GM12864 (cell line): ENCODE measurements around the gene TMEM89.

Experiments used
- DNase-seq: peaks from one replicate; pipeline ENCODE4 v3.0.0-alpha.2; 2011; ENCODE audit warnings: low read depth
- H3K4me3 ChIP-seq: 2 replicates; pipeline ENCODE4 v1.5.1; 2011; ENCODE audit warnings: mild to moderate bottlenecking, low read depth, low read length, control low read depth
- TF ChIP-seq, protein P1 (sequence below): IDR thresholded peaks from 2 replicates; pipeline ENCODE4 v1.5.1; 2011; ENCODE audit warnings: low read depth, mild to moderate bottlenecking, moderate library complexity, low read length, control low read depth, inconsistent platforms; ENCODE audit errors: missing control alignments

Gene TMEM89

DNA sequence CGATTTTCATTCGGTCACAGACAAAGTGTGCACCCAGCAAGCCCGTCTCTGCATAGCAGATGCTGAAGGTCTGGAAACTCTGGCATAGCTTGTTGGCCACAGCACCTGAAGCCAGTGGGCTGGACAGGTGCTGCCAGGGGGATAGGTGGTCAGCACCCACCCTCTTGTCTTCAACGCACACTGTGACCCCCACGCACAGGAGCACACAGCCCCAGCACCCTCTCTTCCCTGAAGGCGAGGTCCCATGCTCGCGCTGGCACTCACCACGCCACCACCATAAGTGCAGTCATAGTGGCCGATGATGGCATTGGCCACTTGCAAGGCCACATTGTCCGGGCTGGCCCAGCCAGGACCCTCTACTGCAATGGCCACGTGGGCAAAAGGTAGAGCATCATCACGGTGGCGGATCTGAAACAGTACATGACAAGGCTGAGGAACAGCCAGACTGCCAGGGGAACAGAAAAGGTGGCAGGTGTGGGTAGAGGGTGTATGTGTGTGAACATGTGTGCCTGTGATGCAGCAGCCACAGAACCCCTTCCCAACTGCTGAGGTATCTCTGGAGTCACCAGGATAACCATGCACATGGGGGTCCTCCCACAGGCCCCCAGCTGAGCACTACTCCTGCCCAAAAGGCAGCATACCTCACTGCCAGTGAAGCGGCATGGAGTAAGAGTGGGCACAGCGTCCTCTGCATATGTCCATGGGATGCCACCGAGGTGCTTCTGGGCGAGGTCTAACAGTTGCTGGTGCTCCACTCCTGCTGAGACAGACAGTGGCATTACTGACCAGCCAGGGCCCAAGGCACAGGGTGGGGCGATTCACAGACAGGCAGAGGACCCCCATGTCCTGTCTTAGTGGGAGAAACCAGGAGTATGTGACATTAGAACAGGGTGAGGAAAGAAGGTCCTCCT is 20.6 kb downstream of the TMEM89 start:
- no peak for DNase-seq
- H3K4me3 ChIP-seq: no peak overlapping the region
- TF ChIP-seq, protein P1, sequence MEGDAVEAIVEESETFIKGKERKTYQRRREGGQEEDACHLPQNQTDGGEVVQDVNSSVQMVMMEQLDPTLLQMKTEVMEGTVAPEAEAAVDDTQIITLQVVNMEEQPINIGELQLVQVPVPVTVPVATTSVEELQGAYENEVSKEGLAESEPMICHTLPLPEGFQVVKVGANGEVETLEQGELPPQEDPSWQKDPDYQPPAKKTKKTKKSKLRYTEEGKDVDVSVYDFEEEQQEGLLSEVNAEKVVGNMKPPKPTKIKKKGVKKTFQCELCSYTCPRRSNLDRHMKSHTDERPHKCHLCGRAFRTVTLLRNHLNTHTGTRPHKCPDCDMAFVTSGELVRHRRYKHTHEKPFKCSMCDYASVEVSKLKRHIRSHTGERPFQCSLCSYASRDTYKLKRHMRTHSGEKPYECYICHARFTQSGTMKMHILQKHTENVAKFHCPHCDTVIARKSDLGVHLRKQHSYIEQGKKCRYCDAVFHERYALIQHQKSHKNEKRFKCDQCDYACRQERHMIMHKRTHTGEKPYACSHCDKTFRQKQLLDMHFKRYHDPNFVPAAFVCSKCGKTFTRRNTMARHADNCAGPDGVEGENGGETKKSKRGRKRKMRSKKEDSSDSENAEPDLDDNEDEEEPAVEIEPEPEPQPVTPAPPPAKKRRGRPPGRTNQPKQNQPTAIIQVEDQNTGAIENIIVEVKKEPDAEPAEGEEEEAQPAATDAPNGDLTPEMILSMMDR: no peak

DNA sequence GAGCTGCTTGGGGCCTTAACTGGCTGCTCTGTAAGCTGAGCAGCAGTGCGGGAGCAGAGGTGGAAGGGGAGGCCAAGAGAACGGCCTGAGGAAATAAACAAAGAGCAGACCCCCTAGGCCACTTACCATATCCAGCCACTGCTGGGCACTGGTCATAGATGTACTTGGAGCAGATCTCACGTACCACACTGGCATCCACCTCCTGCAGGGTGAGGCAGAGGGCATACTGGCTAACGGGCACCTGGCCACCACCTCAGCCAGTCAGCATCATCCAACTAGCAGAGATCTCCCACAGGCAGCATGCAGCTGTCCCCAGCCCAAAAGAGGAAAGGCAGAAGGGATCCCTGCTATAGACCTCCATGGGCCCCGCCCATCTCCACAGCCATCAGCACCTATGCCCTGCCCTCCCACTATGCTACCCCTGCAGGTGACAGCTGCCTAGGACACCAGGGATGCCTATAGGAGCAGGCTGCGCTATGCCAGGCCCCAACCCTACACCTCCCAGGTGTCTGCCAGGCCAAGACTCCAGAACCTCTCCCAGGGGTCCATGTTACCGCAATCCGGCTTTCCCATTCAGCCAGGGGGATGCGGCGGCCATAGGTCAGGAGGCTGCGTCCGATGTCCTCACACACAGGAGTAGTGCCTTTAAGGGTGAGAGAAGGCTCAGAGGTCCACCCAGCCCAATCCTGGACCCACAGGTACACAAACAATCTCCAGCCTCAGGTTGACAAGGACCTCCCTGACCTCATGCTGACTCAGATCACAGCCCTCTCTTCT is 21.9 kb downstream of the TMEM89 start:
- DNase-seq: no peak
- TF ChIP-seq, protein P1: no peak
- H3K4me3 ChIP-seq: no peak overlapping the region

DNA sequence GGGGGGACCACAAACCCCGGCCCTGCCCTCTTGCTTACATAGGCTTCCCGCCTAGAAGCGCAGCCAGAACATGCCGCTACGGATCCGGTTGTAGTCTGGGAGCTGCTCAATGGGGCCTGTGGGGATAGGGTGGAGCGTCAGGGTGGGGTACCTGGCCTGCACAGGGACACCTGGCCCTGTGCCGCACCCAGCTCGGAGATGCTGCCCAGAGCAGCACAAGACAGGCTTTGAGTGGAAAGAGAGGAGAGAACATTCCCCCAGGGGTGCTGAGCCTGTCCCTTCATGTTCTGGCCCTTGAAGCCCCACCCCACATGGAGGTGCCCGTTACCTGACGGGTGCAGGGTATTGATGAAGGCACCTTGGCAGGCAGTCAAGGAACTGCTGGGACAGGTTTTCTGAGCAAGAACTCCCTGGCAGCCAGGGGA is 22.5 kb downstream of the TMEM89 start:
- DNase-seq: no peak
- TF ChIP-seq, protein P1: no peak
- H3K4me3 ChIP-seq: no peak overlapping the region

DNA sequence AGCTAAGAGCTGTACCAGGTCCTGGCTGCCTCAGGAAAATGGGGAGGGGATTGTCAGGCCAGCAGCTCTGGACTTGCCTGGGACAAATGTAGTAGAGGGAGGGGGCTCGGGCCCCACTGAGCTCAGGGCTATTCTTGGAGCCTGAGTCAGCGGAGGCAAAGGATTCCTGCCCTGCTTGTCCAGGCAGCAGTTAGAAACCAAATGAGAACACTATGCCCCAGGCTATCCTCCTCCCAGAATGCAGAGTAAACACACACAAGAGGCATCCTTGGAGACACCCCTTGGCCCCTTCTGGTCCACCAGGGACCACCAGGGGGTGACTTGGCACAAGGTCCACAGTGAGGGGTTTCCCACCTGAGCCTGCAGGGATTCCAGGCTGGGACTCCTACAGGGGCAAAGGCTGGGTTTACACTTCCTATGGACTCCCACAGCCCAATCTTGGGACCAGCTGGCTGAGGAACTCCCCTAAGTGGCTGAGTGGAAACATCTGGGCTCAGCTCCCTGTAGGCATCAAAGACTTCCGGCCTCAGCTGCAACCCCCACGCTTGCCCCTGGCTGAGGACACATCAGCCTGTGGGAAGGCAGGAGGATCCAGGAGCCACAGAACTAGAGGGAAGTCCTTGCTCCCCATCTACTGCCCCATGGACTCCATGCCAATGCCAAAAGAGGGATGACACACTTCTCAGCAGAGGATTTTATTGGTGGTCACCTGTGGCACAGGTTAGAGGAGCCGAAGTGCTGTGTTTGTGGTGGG is 23.1 kb downstream of the TMEM89 start:
- H3K4me3 ChIP-seq: no peak overlapping the region
- TF ChIP-seq, protein P1: no peak
- DNase-seq: no peak

DNA sequence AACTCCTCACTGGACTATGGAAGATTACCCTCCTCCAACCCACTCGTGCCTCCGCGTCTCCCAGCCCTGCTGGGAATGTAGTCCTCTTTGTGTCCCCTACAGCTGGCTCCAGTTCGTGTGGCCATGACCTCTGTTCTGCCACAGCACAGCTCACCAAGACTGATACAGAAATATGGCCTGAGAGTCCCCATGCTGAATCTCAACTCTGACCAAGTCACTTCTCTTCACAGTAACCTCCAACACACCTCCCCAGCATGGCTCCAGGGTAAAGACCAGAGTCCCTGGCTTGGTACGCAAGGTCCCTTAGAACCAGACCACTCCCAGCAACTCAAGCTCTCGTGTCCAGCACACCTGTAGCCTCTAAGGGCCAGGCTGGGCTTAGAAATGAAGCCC is 24.2 kb downstream of the TMEM89 start:
- no peak overlapping the region for H3K4me3 ChIP-seq
- no peak for DNase-seq
- TF ChIP-seq, protein P1: no peak

DNA sequence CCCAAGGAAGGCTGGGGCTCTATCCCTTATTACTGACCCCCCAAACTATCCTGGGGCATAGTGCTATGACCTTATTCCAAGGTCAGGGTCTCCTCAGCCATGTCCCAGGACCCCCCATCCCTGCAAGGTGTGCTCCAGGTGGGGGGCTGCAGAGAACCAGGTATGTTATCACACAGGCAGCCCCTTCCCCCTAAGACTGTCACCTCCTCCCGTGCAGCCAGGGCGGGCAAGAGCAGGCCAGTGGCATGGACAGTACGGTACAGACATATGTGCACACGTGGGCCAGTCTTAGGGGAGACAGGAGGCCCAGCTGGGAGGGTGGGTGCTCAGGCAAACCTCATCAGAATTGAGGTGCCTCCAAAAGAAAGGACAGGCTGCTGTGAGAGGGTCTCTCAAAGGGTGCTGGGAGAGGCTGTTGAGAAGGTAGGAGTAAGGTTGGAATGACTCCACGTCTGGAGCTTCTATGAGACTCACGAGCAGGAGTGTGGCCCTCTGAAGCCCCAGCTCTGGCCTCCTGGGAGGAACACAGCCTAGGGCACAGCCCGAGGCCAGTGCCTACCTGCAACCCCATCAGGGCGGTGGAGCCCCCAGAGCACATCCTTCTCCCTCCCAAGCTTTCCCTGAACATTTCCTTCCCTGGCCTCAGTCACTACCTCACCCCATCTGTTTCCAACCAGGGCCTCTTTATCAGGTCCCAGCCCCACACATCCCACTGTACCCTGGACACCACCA is 24.7 kb downstream of the TMEM89 start:
- H3K4me3 ChIP-seq: no peak overlapping the region
- TF ChIP-seq, protein P1: no peak
- DNase-seq: no peak
